ENCODE data around the gene LYRM1. TPM values are rescaled to one million over a fixed set of nuclear protein-coding genes. Genes with fewer than 3 reads are reported as not detected.

The LYRM1 gene
- total RNA-seq, result 27.9 TPM

GRCh38 chr16:20900299-20901067, at the start of gene LYRM1, which contains the start of gene DCUN1D3:
TSS of gene LYRM1 (plus strand) at chr16:20900771. CDS start at chr16:20915556, 14,785 bp downstream.
TSS of gene DCUN1D3 (minus strand) at chr16:20900358. CDS start at chr16:20862538, 37,820 bp downstream.

Other genes starting within 250 kb of the LYRM1 start
- gene ACSM1, start 203.1 kb upstream of the LYRM1 start, total RNA-seq, result 0.76 TPM
- gene THUMPD1, start 159.0 kb upstream of the LYRM1 start, total RNA-seq, result 95.2 TPM
- 38.2 TPM for gene ACSM3, start 136.8 kb upstream of the LYRM1 start, total RNA-seq
- gene ERI2, start 94.3 kb upstream of the LYRM1 start, total RNA-seq, result 21.7 TPM
- 6.6 TPM for gene REXO5, start 94.2 kb upstream of the LYRM1 start, total RNA-seq
- gene DCUN1D3, start 413 bp upstream of the LYRM1 start, total RNA-seq, result 12.1 TPM